K562 (cell line): Measurements from ENCODE around the gene DDRGK1. TPM values are rescaled to one million over a fixed set of nuclear protein-coding genes. Genes with fewer than 3 reads are reported as not detected.

ENCODE experiments used
- RUNX1 ChIP-seq: sonication (generic); IDR thresholded peaks from 2 replicates; pipeline ENCODE4 v1.6.1; 2016; ENCODE audit warnings: antibody characterized with exemption, low read depth
- TRIM25 ChIP-seq: fragments of 450-650 bp; IDR thresholded peaks from 2 replicates; pipeline ENCODE4 v1.7.0; 2016; ENCODE audit warnings: borderline replicate concordance
- polyA plus RNA-seq, 8 experiments: library from polyadenylated mRNA; depleted of rRNA in 4 of 8; stranded (reverse) in 5 of 8; unstranded in 3 of 8; fragments of >200 nt; fragmentation: Nextera tagmentation in 2 of 8; fragmentation: Illumina TruSeq in 1 of 8; extraction: Ambion mirVana in 2 of 8; extraction: Trizol in 1 of 8; gene quantifications; 2 replicates each; pipeline versions ENCODE4 v1.2.1 to v1.2.3, GENCODE V29; 2011 to 2014; ENCODE audit warnings: inconsistent platforms in 1 of 8, missing spikeins in 1 of 8
- total RNA-seq, 7 experiments: library from RNA; depleted of rRNA in 6 of 7; stranded (reverse); fragments of >200 nt in 6 of 7; fragmentation: Illumina TruSeq in 2 of 7; extraction: Trizol in 2 of 7; gene quantifications; 2 replicates each; pipeline versions ENCODE4 v1.2.1 to v1.2.3, GENCODE V29; 2011 to 2021; ENCODE audit warnings: low replicate concordance in 1 of 7
- TF ChIP-seq, protein P1 (sequence below): sonication (generic); formaldehyde crosslinking; IDR thresholded peaks from 2 replicates; pipeline ENCODE4 v1.8.0; 2022; ENCODE audit warnings: mild to moderate bottlenecking, missing genetic modification reagents

Gene DDRGK1
- total and polyA plus RNA-seq, 9 of the 15 experiments (the other 6 are each of a cell fraction or from before 2014, with no cell fraction given), result 2.3 to 54.4 (median 29.1) TPM

DNA sequence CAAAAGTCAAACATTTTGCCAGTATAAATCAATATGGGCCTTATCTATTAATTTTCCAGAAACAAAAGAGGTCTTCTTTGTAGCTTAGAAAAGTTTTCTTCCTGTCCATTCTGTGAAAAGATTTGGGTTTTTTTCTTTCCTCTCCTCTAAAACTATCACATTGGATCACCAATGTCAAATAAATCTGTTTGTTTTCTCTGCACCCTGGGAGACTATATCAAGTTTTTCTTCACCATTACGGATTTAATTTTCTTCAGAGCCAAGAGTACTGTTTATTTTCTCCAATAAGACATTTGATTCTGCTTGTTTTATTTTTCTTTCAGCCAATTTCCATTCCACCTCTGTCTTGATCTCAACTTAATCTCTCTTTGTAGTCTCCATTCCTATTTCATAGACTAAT is 29.2 kb downstream of the DDRGK1 start (continued):
- TF ChIP-seq, protein P1, sequence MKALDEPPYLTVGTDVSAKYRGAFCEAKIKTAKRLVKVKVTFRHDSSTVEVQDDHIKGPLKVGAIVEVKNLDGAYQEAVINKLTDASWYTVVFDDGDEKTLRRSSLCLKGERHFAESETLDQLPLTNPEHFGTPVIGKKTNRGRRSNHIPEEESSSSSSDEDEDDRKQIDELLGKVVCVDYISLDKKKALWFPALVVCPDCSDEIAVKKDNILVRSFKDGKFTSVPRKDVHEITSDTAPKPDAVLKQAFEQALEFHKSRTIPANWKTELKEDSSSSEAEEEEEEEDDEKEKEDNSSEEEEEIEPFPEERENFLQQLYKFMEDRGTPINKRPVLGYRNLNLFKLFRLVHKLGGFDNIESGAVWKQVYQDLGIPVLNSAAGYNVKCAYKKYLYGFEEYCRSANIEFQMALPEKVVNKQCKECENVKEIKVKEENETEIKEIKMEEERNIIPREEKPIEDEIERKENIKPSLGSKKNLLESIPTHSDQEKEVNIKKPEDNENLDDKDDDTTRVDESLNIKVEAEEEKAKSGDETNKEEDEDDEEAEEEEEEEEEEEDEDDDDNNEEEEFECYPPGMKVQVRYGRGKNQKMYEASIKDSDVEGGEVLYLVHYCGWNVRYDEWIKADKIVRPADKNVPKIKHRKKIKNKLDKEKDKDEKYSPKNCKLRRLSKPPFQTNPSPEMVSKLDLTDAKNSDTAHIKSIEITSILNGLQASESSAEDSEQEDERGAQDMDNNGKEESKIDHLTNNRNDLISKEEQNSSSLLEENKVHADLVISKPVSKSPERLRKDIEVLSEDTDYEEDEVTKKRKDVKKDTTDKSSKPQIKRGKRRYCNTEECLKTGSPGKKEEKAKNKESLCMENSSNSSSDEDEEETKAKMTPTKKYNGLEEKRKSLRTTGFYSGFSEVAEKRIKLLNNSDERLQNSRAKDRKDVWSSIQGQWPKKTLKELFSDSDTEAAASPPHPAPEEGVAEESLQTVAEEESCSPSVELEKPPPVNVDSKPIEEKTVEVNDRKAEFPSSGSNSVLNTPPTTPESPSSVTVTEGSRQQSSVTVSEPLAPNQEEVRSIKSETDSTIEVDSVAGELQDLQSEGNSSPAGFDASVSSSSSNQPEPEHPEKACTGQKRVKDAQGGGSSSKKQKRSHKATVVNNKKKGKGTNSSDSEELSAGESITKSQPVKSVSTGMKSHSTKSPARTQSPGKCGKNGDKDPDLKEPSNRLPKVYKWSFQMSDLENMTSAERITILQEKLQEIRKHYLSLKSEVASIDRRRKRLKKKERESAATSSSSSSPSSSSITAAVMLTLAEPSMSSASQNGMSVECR, result no peak
- TF ChIP-seq RUNX1, result no peak
- no peak for TF ChIP-seq TRIM25
